Occipital lobe (tissue), 2 donors: Measurements from ENCODE around the gene TUNAR. TPM values are rescaled to one million over a fixed set of nuclear protein-coding genes. Genes with fewer than 3 reads are reported as not detected.

Source experiments
- DNase-seq: peaks from one replicate; lab custom pipeline; 2025; lab: John Stamatoyannopoulos, UW
- total RNA-seq: library from RNA; depleted of rRNA; stranded (reverse); fragments of >200 nt; gene quantifications from one replicate; pipeline ENCODE4 v1.2.3, GENCODE V29; 2014

The TUNAR gene
- 5.8 TPM for total RNA-seq

GRCh38 chr14:95876761-95877538 is at the start of gene TUNAR:
Gene TUNAR, plus strand, starts transcription at chr14:95876832.
- DNase-seq, result no peak

GRCh38 chr14:95828649-95829265 is 47.9 kb upstream of the TUNAR start:
- no peak for DNase-seq

GRCh38 chr14:95829321-95829720 is 47.3 kb upstream of the TUNAR start:
- DNase-seq, result no peak

GRCh38 chr14:95830386-95830785 is 46.2 kb upstream of the TUNAR start:
- DNase-seq, result no peak

GRCh38 chr14:95831041-95831440 is 45.6 kb upstream of the TUNAR start:
- no peak for DNase-seq

GRCh38 chr14:95831468-95831867 is 45.2 kb upstream of the TUNAR start:
- no peak for DNase-seq

- no peak for DNase-seq
These were observed 44.6 kb upstream of the TUNAR start for GRCh38 chr14:95832012-95832411.

GRCh38 chr14:95833429-95833828 is 43.2 kb upstream of the TUNAR start:
- DNase-seq, result no peak

- no peak for DNase-seq
These were observed 42.1 kb upstream of the TUNAR start for GRCh38 chr14:95834496-95834895.

- DNase-seq, result no peak
These were observed 41.4 kb upstream of the TUNAR start for GRCh38 chr14:95835121-95835730.

GRCh38 chr14:95838862-95839261 is 37.8 kb upstream of the TUNAR start:
- no peak for DNase-seq

- no peak for DNase-seq
These were observed 36.4 kb upstream of the TUNAR start for GRCh38 chr14:95840094-95840700.

GRCh38 chr14:95841668-95842067 is 35.0 kb upstream of the TUNAR start:
- no peak for DNase-seq

GRCh38 chr14:95849761-95850160 is 26.9 kb upstream of the TUNAR start:
- no peak for DNase-seq

- no peak for DNase-seq
These were observed 26.2 kb upstream of the TUNAR start for GRCh38 chr14:95850429-95850828.

- no peak for DNase-seq
These were observed 21.0 kb upstream of the TUNAR start for GRCh38 chr14:95855606-95856005.

- DNase-seq, result no peak
These were observed 19.4 kb upstream of the TUNAR start for GRCh38 chr14:95857275-95857674.

- DNase-seq, result no peak
These were observed 17.7 kb upstream of the TUNAR start for GRCh38 chr14:95858893-95859292.

- no peak for DNase-seq
These were observed 14.4 kb upstream of the TUNAR start for GRCh38 chr14:95862243-95862642.

- no peak for DNase-seq
These were observed 13.3 kb upstream of the TUNAR start for GRCh38 chr14:95863295-95863694.

- DNase-seq, result no peak
These were observed 6.9 kb upstream of the TUNAR start for GRCh38 chr14:95869776-95870175.

- DNase-seq, result no peak
These were observed 5.9 kb upstream of the TUNAR start for GRCh38 chr14:95870772-95871171.
